Measurements from ENCODE around the gene GNL1. TPM values are rescaled to one million over a fixed set of nuclear protein-coding genes. Genes with fewer than 3 reads are reported as not detected.
A peak's percentile ranks its signal among the peaks of the same experiment; 100 is the strongest.
"Not testable (repeated sequence)": the region's sequence is repeated elsewhere in the genome, so short reads cannot be mapped to it uniquely, and the experiment has no call there.

Gene GNL1
- total RNA-seq, 1 donor from 2014 or later: 72.6 TPM

DNA sequence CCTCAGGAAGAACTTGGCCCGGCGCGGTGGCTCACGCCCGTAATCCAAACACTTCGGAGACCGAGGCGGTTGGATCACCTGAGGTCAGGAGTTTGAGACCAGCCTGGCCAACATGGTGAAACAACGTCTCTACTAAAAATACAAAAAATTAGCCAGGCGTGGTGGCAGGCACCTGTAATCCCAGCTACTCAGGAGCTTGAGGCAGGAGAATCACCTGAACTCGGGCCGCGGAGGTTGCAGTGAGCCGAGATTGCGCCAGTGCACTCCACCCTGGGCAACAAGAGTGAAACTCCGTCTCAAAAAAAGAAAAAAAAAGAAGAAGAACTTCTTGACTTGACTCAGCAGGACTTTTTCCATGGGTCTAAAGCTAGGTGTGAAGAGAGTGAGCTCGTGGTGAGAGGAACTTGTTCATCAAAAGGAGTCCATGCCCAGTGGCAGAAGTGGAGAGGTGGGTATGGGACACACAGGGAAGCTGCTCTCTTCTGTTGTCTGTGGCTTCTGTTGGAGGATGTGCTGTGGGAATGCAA is 26.9 kb downstream of the GNL1 start:
- not testable (repeated sequence) for DNase-seq (ENCODE audit: low spot score)

DNA sequence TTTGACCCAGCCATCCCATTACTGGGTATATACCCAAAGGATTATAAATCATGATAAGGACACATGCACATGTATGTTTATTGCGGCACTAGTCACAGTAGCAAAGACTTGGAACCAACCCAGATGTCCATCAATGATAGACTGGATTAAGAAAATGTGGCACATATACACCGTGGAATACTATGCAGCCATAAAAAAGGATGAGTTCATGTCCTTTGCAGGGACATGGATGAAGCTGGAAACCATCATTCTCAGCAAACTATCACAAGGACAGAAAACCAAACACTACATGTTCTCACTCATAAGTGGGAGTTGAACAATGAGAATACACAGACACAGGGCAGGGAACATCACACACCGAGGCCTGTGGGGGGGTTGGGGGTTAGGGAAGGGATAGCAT is 29.8 kb downstream of the GNL1 start:
- DNase-seq (ENCODE audit: low spot score): not testable (repeated sequence)

- not testable (repeated sequence) for DNase-seq (ENCODE audit: low spot score)
Measured at GRCh38 chr6:30521952-30522351, 34.3 kb downstream of the GNL1 start.

- peak; percentile 77 for DNase-seq (ENCODE audit: low spot score)
Measured at GRCh38 chr6:30521082-30521481, 35.2 kb downstream of the GNL1 start.

DNA sequence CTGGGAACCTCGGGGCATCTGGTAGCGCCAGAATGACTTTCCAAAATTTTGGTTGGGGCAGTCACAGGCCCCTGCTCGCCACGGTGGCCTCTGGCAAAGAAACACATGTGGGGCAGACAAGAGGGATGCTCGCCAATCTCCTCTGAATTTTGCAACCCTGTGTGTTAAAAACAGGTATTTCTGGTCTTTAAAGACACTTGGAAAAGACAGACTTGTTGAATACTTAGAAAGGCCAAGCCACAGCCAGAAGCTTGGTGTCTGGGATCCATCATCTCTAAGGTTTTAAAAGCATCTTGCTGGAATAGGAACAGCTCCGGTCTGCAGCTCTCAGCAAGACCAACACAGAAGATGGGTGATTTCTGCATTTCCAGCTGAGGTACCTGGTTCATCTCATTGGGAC is 35.8 kb downstream of the GNL1 start:
- no peak for DNase-seq (ENCODE audit: low spot score)

DNA sequence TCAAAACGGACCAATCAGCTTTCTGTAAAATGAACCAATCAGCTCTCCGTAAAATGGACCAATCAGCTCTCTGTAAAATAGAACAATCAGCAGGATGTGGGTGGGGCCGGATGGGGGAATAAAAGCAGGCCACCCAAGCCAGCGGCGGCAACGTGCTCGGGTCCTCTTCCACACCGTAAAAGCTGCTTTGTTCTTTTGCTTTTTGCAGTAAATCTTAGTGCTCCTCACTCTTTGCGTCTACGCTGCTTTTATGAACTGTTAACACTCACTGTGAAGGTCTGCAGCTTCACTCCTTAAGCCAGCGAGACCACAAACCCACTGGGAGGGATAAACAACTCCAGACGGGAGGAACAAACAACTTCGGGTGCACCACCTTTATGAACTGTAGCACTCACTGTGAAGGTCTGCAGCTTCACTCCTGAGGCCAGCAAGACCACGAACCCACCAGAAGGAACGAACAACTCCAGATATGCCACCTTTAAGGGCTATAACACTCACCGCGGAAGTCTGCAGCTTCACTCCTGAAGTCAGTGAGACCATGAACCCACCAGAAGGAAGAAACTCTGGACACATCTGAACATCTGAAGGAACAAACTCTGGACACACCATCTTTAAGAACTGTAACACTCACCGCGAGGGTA is 37.7 kb downstream of the GNL1 start:
- not testable (repeated sequence) for DNase-seq (ENCODE audit: low spot score)

DNA sequence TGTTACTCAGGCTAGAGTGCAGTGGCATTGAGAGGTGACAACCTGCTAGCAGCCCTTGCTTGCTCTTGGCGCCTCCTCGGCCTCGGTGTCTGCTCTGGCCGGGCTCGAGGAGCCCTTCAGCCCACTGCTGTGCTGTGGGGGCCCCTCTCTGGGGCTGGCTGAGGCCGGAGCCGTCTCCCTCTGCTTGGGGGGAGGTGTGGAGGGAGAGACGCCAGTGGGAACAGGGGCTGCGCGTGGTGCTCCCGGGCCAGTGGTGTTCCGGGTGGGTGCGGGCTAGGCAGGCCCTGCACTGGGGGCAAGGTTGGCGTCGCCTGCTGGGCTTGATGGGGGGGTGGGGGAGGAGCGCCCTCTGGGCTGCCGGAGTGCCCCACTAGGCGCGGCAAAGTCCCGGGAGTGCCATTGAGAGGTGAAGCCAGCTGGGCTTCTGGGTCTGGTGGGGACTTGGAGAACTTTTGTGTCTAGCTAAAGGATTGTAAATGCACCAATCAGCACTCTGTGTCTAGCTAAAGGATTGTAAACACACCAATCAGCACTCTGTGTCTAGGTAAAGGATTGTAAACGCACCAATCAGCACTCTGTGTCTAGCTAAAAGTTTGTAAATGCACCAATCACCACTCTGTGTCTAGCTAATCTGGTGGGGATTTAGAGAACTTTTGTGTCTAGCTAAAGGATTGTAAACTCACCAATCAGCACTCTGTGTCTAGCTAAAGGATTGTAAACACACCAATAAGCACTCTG is 38.4 kb downstream of the GNL1 start:
- DNase-seq (ENCODE audit: low spot score): not testable (repeated sequence)

- not testable (repeated sequence) for DNase-seq (ENCODE audit: low spot score)
Measured at GRCh38 chr6:30516754-30517076, 39.6 kb downstream of the GNL1 start.

DNA sequence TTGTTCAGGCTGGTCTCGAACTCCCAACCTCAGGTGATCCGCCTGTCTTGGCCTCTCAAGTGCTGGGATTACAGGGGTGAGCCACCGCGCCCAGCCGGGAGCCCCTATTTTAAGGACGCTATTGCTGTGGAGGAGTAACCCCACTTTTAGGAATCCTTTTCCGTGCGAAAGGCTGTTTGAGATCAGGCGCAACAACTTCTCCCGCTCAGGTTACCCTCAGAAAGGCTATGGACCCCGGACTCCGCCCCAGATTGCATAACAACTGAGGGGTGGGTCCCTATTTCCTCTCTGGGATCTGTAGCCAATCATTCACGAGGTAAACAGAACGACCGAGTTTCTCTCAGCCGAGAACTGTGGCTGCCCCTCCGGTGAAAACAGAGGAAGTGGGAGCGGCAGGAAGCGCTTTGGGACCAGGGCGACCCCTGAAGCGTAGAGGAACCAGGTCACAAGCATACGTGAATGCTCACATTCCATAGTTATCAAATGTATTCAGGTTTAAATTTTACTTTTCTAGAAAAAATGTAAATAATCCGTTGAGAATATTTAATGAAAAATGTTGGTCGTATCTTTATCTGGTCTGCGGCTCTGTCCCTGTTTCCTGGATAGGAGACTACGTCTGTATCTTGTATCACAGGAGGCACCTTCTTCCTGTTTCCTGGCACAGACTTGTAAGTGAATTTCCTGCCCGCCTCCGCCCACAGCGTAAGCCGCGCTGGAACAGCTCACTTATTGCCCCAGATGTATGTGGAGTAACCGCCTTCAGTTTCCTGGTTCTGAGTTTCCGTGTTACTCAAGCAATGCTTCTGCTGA is 40.1 kb downstream of the GNL1 start:
- peak; percentile 92 for DNase-seq (ENCODE audit: low spot score)

DNA sequence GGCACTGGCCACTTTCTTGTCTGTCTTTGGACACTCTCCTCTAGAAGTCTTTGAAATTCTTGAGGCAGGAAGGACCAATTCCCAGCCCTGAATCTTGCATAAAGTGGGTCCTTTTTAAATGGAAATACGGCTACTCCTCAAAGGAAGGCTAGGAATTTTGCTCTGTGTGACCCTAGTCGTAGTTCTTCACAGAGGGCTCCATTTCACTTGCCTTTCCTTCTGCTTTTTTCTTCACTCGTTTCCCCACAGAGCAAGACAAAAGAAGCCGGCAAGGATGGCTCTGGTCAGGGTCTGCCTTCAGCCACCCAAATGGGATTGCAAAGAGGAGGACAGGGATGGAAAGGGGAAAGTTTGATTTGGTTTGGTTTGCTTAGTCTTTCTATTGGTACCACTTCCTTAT is 41.2 kb downstream of the GNL1 start:
- no peak for DNase-seq (ENCODE audit: low spot score)

DNA sequence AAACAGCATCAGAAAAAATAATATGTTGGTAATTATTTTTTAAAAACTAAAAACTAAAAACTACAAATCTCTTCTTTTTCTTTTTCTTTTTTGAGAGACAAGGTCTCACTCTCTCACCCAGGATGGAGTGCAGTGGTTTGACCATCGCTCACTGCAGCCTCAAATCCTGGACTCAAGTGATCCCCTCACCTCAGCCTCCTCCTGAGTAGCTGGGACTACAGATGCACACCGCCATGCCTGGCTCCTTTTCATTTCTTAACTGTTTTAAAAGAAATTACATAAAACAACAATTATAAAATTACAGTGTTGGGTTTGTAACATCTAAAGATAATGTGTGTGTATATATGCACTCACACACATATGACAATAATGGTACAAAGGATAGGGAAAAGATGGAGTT is 42.8 kb downstream of the GNL1 start:
- DNase-seq (ENCODE audit: low spot score): no peak

DNA sequence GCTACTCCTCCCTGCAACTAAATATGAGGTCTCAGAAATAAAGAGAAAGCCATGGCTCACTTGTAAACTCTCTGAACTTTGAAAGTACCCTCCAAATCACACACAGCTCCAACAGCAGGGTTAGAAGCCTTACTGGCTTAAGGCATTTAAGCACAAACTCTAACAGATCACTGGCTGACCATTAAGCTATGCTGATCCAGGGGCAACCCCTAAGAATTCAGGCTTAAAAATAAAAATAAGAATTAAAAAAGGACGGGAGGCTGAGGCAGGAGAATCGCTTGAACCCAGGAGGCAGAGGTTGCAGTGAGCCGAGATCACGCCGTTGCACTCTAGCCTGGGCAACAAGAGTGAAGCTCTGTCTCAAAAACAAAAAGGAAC is 45.1 kb downstream of the GNL1 start:
- DNase-seq (ENCODE audit: low spot score): no peak

DNA sequence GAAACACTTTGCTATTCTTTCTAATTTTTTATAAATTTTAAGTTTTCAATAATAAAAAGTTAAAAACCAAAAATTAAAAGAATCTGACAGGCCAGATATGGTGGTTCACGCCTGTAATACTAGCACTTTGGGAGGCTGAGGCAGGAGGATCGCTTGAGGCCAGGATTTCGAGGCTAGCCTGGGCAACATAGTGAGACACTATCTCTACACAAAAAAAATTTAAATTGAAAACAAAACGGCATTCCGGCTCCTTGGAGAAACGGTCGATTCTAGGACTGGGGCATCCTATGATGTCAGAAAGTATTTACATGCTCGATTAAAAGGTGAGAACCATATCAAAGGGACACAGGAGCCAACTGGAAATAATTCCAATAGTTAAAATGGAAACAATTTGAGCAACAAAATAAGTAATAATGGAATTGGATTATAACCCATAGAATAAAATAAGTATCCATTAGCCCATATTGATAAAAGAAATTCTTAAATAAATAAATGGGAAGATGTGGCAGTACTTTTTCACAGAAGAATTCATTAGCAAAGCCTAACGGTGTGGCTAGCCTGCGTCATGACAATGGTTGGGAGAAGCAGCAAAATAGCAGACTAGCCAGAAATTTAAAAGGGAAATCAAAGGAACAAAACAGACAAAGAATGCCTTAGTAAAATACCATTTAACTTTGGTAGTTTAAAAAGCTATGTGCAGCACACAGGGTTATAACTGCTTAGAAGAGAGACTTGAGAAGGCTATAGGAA is 45.7 kb downstream of the GNL1 start:
- no peak for DNase-seq (ENCODE audit: low spot score)

GRCh38 chr6:30508890-30509736 is 47.2 kb downstream of the GNL1 start:
- no peak for DNase-seq (ENCODE audit: low spot score)

- DNase-seq (ENCODE audit: low spot score): no peak
Measured at GRCh38 chr6:30507849-30508827, 48.2 kb downstream of the GNL1 start.

DNA sequence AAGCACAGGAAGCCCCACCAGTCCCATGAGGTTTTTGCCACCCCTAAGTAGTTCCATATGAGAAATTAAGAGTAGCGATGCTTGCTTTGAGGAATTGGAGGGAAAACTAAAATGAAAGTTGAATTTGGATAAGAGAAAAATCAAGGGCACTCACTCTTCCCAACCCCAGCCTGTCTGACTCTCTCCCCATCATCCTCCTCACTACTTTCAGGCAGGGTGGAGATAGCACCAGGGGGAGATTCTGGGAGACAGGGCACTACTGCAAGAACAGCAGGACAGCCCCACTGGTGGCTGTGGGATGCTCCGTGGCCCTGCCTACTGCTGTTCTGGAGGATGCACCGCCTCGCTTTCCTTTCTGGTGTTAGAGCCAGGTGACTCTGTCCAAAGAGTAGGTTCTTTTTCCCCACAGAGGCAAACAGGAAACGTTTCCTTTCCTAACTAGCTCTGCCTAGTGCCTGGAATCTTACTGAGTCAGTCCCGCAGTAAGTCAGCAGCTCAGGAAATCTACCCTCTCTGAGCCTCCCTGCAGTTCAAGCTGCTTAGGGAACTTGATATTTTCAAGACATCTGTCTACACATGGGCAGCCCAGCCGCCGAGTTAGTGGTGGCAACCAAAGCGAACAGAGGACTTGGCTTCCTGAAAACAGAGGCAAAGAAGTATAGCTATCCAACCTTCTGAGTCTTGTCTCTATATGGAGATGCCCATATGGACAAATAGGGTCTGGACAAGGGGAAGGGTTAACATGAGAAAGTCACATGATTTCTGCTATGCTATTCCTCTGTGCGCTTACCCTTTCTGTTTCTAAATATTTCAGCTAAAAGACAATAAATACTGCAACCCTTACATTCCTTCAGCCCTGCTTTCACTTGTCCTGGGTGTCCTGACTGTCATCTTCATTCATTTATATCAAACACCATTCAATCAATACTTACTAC is 55.6 kb downstream of the GNL1 start:
- no peak for DNase-seq (ENCODE audit: low spot score)

DNA sequence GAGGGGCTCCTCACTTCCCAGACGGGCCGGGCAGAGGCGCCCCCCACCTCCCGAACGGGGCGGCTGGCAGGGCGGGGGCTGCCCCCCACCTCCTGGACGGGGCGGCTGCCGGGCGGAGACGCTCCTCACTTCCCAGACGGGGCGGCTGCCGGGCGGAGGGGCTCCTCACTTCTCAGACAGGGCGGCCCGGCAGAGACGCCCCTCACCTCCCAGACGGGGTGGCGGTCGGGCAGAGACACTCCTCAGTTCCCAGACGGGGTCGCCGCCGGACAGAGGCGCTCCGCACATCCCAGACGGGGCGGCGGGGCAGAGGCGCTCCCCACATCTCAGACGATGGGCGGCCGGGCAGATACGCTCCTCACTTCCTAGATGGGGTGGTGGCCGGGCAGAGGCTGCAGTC is 57.6 kb downstream of the GNL1 start:
- not testable (repeated sequence) for DNase-seq (ENCODE audit: low spot score)

GRCh38 chr6:30497714-30498113 is 58.6 kb downstream of the GNL1 start:
- DNase-seq (ENCODE audit: low spot score): no peak

GRCh38 chr6:30497261-30497599 is 59.1 kb downstream of the GNL1 start:
- not testable (repeated sequence) for DNase-seq (ENCODE audit: low spot score)
